Peyer's patch (tissue), 4 donors: ENCODE results near the gene MAP2K7.

ENCODE experiments used
- CTCF ChIP-seq, 6 experiments: fragments of 450-650 bp in 4 of 6; fragments of 200-600 bp in 2 of 6; sonication (generic) in 1 of 6; IDR thresholded peaks; one replicate each; pipeline ENCODE4 v1.5.1; 2017 to 2019; ENCODE audit warnings: antibody characterized with exemption in 6 of 6, mild to moderate bottlenecking in 3 of 6, moderate library complexity in 1 of 6
- POLR2A ChIP-seq, 2 donors: fragments of 450-650 bp; IDR thresholded peaks; one replicate each; pipeline ENCODE4 v1.5.1; 2017; ENCODE audit warnings: antibody characterized with exemption in 2 of 2, mild to moderate bottlenecking in 2 of 2, moderate library complexity in 2 of 2

GRCh38 chr19:7899751-7900378 is 3.8 kb upstream of the MAP2K7 start:
- TF ChIP-seq CTCF (IDR thresholded peaks at IDR 0.05) (no peak), POLR2A (IDR thresholded peaks at IDR 0.05) (no peak)
